HG03354 (cell line): ENCODE results near the gene STK10.
A peak's percentile ranks its signal among the peaks of the same experiment; 100 is the strongest.
"Not testable (repeated sequence)": the region's sequence is repeated elsewhere in the genome, so short reads cannot be mapped to it uniquely, and the experiment has no call there.

Experiments used
- ATAC-seq: cut with Tn5 transposase; IDR thresholded peaks from one replicate; pipeline ENCODE4 v1.9.1; 2021; ENCODE audit warnings: mild to moderate bottlenecking; ENCODE audit not compliant: unreplicated experiment, poor library complexity, severe bottlenecking

The STK10 gene

GRCh38 chr5:172188033-172188892 lies at the start of gene STK10:
Gene STK10, minus strand, starts transcription at chr5:172188224. Its CDS starts 182 bp downstream, at chr5:172188042.
- ATAC-seq, result peak; percentile 73

DNA sequence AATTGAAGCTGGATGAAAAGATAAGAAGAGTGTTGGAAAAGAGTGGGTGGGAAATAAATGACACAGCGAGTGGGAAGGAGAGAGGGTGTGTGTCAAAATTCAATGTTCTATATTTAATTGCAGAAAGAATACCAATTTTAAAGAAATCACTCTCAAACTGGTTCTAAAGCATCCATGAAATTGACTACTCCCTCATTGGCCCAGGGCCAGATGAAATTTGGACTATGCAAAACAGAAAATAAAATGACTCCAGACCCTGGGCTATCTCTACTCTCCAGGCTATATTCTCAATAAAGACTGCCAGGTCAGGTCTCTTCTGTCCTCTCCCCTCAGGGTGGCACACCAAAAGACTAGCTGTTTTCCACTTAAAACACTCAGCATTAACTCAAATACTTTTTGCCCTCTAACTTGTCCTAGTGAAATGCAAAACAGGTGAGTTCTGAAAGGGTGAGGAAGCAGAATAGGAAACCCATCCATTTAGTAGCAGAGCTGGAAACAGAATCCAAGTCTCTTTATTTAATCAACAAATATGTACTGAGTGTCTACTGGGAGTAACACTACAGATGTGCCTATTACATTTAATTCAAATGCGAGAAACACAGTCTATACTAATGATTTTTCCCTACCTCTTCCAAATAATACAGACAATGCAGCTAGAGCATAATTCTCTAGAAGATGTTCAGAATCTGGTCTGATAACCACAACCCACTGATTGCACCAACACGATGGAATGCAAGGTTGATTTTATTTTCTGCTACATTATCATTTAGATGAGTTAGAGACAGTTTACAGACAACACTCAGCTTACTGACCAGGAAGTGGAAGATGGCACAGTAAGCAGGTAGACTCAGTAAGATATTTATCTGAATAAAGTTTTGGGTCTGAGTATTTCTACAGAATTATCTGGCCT lies 48.1 kb upstream of the STK10 start:
- no peak for ATAC-seq

DNA sequence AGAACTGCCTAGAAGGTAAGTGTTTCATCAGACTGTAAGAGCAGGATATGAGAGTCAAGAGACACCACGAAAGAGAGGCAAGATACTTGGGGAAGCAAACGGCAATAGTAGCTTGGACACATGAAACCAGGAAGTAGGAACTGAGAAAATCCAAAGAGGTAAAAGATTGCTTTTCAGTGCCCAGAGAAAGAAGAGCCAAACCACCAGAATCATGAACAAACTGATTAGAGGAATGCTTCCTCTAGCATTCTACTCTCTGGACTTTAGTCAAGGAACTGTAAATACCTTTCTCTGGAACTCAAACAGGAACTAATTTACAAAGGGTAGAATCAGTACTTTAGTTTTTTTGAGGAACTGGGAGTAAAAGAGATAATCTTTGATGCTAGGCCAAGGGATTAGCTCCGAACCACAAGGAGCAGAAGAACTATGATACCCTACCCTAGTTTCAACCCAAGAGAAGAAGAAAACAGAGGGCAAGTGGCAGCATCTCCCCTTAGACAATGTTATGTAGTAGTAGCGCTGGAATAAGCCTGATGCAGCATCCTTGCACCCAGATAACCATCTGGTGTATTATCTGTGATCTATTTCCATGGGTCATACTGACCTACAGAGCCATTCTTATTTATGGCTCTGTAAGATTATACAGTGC lies 47.2 kb upstream of the STK10 start:
- no peak for ATAC-seq

DNA sequence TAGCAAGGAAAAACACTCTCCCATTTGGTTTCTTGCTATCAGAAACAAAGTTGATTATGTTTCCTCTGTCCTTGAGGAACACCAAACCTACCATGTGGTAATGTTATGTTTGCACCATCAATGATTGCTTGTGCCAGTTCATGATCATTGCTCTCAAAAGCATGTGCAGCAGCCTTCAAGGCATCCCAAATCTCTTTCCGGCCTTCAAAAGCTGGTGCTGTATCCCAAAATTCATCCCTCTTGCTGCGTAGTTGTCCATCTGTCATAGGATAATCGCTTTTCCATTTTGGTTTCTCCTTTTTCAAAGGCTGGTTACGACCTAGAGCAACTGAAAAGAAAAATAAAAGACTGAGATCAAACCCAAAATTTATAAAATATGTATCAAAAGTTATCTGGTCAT lies 46.0 kb upstream of the STK10 start:
- ATAC-seq, result no peak

DNA sequence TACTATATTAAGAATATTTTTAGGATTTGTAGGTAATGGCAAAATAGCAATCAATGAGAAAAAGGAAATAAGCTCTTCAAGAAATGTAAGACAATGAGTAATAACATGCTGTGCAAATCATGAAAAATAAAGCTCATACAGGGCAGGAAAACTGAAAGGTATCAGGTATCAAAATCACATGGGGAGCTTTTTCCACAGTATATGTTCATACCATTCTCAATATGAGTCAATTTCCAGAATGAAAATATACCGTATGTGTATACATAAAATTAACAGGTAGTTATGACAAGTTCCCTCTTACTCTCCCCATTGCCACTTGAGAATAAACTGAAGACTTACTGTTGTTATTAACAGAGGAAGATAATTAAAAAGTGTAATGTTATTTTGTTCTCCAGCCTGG lies 41.9 kb upstream of the STK10 start:
- ATAC-seq, result no peak

DNA sequence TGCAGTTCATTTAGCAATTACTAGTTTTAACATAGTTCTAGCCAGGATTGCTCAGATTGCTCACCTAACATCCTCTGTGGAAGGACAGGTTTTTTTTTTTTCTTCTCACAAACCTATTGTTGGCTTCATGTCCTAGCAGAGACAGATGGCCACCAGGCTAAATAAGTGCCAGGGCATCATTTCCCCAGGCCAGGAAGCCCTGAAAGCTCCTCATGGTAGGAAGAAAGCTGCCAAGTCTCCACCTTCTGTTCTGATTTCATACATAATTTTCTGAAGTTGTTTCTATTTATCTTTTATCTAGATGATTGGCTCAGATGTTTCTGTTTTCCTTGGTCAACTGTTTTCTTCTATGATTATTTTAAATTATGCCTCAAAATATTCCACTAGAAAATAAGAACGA lies 37.0 kb upstream of the STK10 start:
- ATAC-seq, result no peak

- peak; percentile 81 for ATAC-seq
These were observed 36.2 kb upstream of the STK10 start for GRCh38 chr5:172223901-172224873.

DNA sequence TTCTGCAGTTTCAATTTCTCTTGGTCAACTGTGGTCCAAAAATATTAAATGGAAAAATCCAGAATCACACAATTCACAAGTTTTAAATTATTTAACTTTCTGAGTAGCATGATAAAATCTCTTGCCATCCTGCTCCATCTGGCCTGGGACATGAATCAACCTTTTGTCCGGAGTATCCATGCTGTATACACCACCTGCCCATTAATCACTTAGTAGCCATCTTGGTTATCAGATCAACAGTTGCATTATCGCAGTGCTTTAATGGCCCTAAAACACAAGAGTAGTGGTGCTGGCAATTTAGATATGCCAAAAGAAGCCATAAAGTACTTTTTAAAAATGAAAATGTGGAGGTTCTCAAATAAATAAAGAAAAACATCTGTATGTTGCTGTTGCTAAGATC lies 31.3 kb upstream of the STK10 start:
- no peak for ATAC-seq

DNA sequence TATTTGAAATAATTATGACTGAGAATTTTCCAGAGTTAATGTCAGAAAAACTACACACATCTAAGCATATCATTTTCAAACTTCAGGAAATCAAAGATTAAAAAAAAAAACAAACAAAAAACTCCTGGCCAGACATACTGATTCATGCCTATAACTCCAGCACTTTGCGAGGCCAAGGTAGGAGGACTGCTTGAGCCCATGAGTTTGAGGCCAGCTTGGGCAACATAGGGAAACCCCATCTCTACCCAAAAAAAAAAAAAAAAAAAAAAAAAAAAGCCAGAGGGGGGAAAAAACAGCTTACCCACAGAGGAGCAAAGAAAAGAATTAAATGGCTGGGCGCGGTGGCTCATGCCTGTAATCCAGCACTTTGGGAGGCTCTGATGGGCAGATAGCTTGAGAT lies 28.3 kb upstream of the STK10 start:
- no peak for ATAC-seq

DNA sequence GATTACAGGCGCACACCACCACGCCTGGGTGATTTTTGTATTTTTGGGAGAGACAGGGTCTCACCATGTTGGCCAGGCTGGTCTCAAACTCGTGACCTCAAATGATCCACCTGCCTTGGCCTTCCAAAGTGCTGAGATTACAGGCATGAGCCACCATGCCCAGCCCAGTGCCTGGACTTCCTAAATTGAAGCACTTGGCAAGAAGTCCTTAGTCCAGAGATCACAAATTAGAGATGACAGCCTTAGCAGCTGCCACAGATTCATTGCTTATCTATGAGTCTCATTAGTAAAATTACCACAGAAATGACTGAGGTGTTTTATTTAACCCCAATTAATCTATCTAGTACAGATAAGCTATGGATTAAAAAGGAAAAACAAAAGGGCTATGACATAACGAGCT lies 25.1 kb upstream of the STK10 start:
- ATAC-seq, result no peak

DNA sequence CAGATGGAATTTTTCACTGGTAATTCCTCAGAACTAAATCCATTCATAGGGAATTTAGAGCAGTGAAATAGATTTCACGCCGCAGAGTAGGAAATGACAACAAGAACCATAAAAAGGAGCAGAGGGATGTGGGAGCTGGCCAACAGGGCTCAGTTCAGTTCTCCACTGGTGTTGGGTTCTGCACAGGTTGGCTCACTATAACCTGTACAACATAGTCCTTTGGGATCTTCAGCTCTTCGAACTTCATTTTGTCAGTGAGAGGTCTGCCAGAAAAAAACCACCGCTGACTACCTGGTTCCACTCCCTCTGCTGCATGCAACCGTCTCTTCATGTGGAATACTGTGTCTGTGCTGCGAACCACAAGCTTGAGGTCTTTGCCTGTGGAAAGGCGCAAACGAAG lies 23.7 kb upstream of the STK10 start:
- no peak for ATAC-seq

GRCh38 chr5:172209714-172210113 lies 21.7 kb upstream of the STK10 start:
- no peak for ATAC-seq

- no peak for ATAC-seq
These were observed 19.5 kb upstream of the STK10 start for GRCh38 chr5:172207511-172207910.

DNA sequence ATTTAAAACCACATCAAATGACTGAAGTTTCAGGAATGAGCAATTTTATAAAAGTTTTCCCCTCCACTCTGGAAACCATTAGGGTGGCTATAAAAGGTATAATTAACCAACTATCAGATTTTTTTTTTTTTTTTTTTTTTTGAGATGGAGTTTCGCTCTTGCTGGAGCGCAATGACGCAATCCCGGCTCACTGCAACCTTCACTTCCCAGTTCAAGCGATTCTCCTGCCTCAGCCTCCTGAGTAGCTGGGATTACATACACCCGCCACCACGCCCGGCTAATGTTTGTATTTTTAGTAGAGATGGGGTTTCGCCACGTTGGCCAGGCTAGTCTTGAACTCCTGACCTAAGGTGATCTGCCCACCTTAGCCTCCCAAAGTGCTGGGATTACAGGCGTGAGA lies 18.0 kb upstream of the STK10 start:
- ATAC-seq, result not testable (repeated sequence)

DNA sequence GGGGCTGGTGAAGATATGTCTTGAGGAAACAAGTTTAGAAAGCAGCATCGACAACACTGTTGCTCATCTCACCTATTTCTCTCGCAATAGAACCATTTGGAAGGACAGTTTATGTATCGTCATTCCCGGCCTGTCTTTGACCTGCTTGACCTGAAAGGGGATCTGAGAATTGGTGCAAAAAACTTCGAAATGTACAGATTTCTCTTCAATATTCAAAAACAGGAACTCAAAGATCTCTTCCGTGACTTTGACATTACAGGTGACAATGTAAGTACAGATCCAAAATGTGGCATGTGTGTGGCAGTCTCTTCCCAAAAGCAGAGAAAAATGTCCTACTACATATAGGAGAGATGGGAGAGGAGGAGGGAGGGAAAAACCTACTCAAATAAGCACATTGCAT lies 12.5 kb upstream of the STK10 start:
- no peak for ATAC-seq

DNA sequence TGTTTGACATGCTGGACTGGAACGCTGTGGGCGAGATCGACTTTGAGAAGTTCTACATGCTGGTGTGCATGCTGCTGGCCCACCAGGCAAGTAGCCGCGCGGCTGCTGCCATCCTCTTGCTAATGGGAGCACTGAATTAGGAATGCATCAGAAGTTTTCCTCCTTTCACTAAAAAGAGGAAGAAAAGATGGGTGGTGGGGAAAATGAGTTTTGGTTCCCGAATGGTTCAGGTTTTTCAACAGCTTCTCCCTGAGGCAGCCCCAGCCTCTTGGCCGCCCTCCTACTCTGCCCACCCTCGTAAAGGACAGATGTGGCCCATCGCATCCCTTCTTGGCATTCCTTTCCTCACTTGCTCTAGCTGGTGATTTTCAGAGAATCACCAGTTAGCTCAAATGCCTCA lies 11.4 kb upstream of the STK10 start:
- no peak for ATAC-seq

GRCh38 chr5:172197775-172198174 lies 9.8 kb upstream of the STK10 start:
- ATAC-seq, result not testable (repeated sequence)

GRCh38 chr5:172194985-172195774 lies 7.2 kb upstream of the STK10 start:
- no peak for ATAC-seq
